ENCODE measurements around the gene EDDM3A. TPM values are rescaled to one million over a fixed set of nuclear protein-coding genes. Genes with fewer than 3 reads are reported as not detected.
"Not testable (repeated sequence)": the region's sequence is repeated elsewhere in the genome, so short reads cannot be mapped to it uniquely, and the experiment has no call there.

The EDDM3A gene
- total RNA-seq, 2 donors from 2014 or later, result not detected

DNA sequence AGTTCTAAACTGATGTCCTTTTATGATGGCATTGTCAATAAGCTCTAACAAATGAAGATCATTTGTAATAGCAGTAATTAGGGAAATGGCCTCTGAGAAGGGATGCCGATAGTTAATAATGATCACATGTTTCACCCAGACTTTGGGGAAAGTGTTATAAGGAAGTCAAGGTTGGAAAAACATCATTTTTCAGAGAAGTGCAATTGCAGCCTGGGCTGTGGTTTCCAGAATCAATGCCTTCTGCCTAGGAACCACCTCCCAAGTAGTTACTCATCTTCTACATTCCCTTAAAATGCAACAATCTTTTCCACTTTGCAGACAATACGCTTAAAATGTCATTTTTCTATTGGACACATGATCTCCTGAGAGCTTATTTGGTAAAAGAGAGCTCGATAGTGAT is 879 bp downstream of the EDDM3A start:
- H3K4me1 Mint-ChIP-seq (ENCODE audit: low read depth in 2 of 2), result no peaks in the 10 kb centered on the region
- H3K27ac Mint-ChIP-seq, result no peak overlapping the region
- peaks cover 6 to 32% of the 10 kb centered on the region in 2 donors for H3K27me3 Mint-ChIP-seq
- no peak overlapping the region for H3K4me3 Mint-ChIP-seq
- peaks cover under 1% of the 10 kb centered on the region for H3K36me3 Mint-ChIP-seq
- peaks cover under 1% of the 10 kb centered on the region for H3K9me3 Mint-ChIP-seq
- ATAC-seq, result no peak
- no peak for DNase-seq (ENCODE audit: low spot score)

DNA sequence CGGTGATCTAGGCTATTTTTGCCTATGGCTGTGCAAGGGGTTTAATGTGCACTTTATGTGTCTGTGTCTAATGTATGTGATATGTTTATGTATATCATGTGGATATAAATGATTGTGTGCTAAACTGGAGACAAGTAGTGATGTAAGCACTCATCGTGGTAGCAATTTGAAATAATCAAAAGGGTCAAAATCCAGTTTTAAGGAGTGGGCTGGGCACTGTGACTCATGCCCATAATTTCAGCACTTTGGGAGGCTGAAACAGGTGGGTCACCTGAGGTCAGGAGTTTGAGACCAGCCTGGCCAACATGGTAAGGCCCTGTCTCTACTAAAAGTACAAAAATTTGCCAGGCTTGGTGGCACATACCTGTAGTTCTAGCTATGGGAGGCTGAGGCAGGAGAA is 2.8 kb downstream of the EDDM3A start:
- Mint-ChIP-seq H3K36me3 (peaks cover 9% of the 10 kb centered on the region), H3K27ac (no peak overlapping the region), H3K27me3 (peaks cover 12 to 38% of the 10 kb centered on the region in 2 donors), H3K9me3 (peaks cover 7% of the 10 kb centered on the region), H3K4me1 (ENCODE audit: low read depth in 2 of 2) (no peaks in the 10 kb centered on the region), H3K4me3 (no peak overlapping the region)
- ATAC-seq (no peak), DNase-seq (ENCODE audit: low spot score) (no peak)

DNA sequence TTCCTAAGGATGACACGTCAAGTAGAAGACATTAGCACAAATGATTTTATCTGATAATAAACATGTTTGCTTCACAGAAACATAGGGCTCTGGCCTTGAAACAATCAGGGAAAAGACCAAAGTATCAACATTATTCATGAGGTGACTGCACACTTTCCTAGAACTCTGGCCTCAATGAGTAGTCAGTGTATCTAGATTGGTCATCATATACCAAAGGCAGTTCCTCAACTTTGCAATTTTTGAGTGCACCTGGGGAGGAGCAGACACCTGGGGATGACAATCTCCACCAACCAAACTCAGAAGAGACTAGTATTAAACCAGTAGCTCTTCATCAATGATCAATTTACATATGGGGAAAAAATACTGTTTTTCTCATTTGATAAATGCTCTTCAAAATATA is 4.5 kb downstream of the EDDM3A start:
- Mint-ChIP-seq H3K4me3 (no peak overlapping the region), H3K4me1 (ENCODE audit: low read depth in 2 of 2) (no peaks in the 10 kb centered on the region), H3K27me3 (peaks cover 12 to 38% of the 10 kb centered on the region in 2 donors), H3K27ac (no peak overlapping the region), H3K36me3 (peaks cover 9% of the 10 kb centered on the region), H3K9me3 (peaks cover 7% of the 10 kb centered on the region)
- DNase-seq (ENCODE audit: low spot score) (no peak), ATAC-seq (no peak)

DNA sequence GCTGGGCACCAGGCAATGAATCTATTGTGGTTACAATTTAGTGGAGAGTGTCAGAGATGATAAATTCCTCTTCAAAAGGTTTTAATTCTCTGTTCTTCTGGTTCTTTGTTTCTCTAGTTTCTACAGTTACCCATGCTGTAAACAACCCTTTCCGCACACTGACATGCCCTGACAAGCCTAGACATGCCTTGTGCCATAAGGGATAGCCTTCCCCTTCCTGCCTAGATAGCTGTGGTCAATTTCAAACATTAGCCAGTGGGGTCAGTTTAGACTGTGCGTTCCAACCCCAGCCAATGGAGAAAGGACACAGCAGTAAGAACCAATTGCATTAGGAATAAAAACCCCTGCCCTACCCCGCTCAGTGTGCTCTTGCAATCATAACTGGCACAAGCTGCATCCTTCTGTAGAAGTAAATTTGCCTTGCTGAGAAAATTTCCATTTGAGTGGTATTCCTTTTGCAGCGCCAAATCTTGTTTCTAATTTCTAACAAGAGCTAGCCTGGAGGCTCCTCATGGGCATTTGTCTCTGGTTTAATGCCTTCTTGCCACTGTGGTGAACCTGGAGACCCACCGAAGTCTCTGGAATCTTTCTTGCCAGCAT is 6.4 kb downstream of the EDDM3A start:
- H3K36me3 Mint-ChIP-seq, result peaks cover 9% of the 10 kb centered on the region
- no peak overlapping the region for H3K4me3 Mint-ChIP-seq
- H3K9me3 Mint-ChIP-seq, result peaks cover 7% of the 10 kb centered on the region
- no peak for ATAC-seq
- no peak overlapping the region for H3K27ac Mint-ChIP-seq
- no peaks in the 10 kb centered on the region for H3K4me1 Mint-ChIP-seq (ENCODE audit: low read depth in 2 of 2)
- peaks cover 12 to 38% of the 10 kb centered on the region in 2 donors for H3K27me3 Mint-ChIP-seq
- DNase-seq (ENCODE audit: low spot score), result no peak

DNA sequence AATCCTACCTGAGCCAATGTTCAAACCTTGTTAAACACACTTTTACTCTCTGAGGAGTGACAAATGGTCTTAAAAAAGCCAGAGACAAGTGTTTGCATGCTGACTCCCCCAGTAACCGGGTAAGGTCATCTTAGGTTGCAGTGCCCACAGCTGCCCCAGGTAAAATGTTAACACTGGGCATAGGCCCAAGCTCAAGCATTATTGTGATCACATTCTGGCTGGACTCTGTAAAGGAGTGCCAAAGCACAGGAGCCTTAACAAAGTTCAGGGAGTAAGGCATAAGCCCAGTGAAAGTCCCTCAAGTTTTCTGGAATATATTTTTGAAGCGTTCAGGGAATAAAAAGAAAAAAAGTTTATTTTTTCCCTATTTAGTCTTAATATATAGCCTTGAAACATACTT is 8.6 kb downstream of the EDDM3A start:
- ATAC-seq (no peak), DNase-seq (ENCODE audit: low spot score) (no peak)
- no peak overlapping the region for H3K4me3 Mint-ChIP-seq
- H3K27me3 Mint-ChIP-seq, result peaks cover 10 to 22% of the 10 kb centered on the region in 2 donors
- H3K4me1 Mint-ChIP-seq (ENCODE audit: low read depth in 2 of 2), result no peaks in the 10 kb centered on the region
- no peak overlapping the region for H3K27ac Mint-ChIP-seq
- peaks cover 9% of the 10 kb centered on the region for H3K36me3 Mint-ChIP-seq
- H3K9me3 Mint-ChIP-seq, result peaks cover 7% of the 10 kb centered on the region

DNA sequence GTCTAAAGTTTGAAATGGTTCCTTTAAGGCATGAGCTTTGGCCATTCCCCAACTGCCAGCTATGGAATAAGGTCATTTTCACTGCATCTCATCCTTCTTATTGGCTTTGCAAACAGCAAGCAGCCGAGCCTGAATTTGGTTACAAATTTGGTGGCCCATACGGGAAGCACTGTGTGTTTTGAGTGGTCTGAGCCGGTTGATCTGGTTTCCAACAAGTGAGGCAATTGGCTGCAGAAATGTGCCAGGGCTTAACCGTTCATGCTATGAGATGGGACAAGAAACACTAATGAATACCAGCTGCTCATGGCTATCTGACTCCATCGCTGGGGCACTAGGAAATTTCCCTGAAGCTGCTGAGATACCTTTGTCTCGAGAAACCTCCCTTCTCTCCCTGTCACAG is 9.3 kb downstream of the EDDM3A start:
- H3K27ac Mint-ChIP-seq, result no peak overlapping the region
- ATAC-seq (no peak), DNase-seq (ENCODE audit: low spot score) (no peak)
- H3K4me1 Mint-ChIP-seq (ENCODE audit: low read depth in 2 of 2), result no peaks in the 10 kb centered on the region
- H3K27me3 Mint-ChIP-seq, result peaks cover 10 to 15% of the 10 kb centered on the region in 2 donors
- peaks cover 7% of the 10 kb centered on the region for H3K9me3 Mint-ChIP-seq
- no peak overlapping the region for H3K4me3 Mint-ChIP-seq
- peaks cover 9% of the 10 kb centered on the region for H3K36me3 Mint-ChIP-seq

DNA sequence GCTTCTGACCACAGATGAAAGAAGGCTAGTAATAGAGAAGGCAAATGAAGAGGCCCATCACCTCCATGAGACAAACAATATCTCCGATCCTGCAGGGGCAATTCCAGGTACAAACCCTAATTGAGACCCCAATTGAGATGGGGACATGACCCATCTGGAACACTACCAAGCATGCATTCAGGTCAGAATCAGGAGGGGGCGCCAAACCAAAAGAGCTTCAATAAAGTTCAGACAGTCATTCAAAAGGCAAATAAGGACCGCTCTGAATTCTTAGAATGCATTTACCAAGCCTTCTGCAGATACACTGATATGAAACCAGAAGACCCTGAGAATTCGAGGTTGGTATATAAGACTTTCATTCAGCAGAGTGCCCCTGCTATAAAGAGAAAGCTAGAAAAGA is 12.3 kb downstream of the EDDM3A start:
- ATAC-seq (no peak), DNase-seq (ENCODE audit: low spot score) (no peak)
- Mint-ChIP-seq H3K27ac (no peak overlapping the region), H3K4me1 (ENCODE audit: low read depth in 2 of 2) (no peaks in the 10 kb centered on the region), H3K9me3 (no peaks in the 10 kb centered on the region), H3K27me3 (no peaks in the 10 kb centered on the region), H3K36me3 (no peaks in the 10 kb centered on the region), H3K4me3 (no peak overlapping the region)

DNA sequence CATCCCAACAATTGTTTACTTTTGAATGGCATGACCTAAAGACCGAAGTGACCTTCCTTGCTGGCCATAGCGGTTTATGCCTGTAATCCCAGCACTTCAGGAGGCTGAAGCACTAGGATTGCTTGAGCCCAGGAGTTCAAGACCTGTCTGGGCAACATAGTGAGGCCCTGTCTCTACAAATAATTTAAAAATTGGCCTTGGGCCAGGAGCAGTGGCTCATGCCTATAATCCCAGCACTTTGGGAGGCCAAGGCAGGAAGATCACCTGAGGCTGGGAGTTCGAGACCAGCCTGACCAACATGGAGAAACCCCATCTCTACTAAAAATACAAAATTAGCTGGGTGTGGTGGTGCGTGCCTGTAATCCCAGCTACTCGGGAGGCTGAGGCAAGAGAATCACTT is 13.8 kb downstream of the EDDM3A start:
- not testable (repeated sequence) for H3K27me3 Mint-ChIP-seq; H3K27ac Mint-ChIP-seq; H3K9me3 Mint-ChIP-seq; ATAC-seq; H3K4me3 Mint-ChIP-seq; H3K36me3 Mint-ChIP-seq; H3K4me1 Mint-ChIP-seq (ENCODE audit: low read depth in 2 of 2); DNase-seq (ENCODE audit: low spot score)

DNA sequence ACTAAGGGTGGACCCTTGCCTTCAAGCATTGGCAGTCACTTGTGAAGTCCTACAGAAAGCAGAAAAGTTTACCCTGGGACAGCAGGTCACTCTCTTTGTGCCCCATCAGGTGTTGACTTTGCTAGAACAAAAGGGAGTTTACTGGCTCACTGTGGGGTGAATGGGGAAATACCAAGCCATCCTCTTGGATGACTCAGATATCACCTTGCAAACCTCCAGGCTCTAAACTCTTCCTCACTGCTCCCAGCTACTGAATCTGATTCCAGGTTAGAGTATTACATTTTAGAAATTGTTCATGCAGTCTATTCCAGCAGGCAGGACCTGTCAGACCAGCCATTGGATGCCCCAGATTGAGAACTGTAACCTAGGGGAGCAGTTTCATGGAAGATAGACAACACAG is 15.3 kb downstream of the EDDM3A start:
- ATAC-seq, result no peak
- Mint-ChIP-seq H3K4me3 (no peak overlapping the region), H3K9me3 (no peaks in the 10 kb centered on the region), H3K27ac (no peak overlapping the region), H3K27me3 (no peaks in the 10 kb centered on the region), H3K36me3 (no peaks in the 10 kb centered on the region), H3K4me1 (ENCODE audit: low read depth in 2 of 2) (no peaks in the 10 kb centered on the region)
- no peak for DNase-seq (ENCODE audit: low spot score)

DNA sequence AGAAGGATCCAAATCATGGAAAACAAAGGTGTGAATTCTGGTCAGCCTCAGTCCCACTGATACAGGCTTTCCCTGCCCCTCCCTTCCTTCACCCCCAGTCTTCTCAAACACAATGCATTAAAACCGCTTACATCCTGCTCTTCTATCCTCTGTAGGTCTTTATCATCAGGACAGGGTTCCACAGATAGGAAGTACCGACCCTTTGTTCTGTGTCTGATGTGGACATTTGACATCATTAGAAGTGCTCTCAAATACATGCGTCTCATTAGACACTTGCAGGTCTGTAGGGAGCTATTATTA is 22.9 kb downstream of the EDDM3A start:
- no peak for DNase-seq (ENCODE audit: low spot score)
- ATAC-seq, result no peak
- H3K36me3 Mint-ChIP-seq, result no peaks in the 10 kb centered on the region
- H3K27me3 Mint-ChIP-seq, result peaks cover 3 to 11% of the 10 kb centered on the region in 2 donors
- no peak overlapping the region for H3K4me3 Mint-ChIP-seq
- H3K9me3 Mint-ChIP-seq, result no peaks in the 10 kb centered on the region
- no peak overlapping the region for H3K27ac Mint-ChIP-seq
- H3K4me1 Mint-ChIP-seq (ENCODE audit: low read depth in 2 of 2), result no peaks in the 10 kb centered on the region

DNA sequence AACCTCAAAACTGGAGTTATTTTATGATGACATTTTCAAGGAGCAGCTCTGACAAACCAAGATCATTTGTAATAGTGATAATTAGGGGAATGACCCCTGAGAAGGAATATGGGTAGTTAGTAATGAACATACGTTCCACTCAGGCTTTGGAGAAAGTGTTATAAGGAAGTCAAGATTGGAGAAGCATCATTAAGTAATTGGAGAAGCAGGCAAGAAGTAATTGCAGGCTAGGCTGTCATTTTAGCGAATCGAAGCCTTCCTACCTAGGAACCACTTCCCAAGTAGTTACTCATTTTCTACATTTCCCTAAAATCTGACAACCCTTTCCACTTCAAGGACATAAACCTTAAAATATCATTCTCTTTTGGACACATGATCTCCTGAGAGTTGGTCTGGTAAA is 23.7 kb downstream of the EDDM3A start:
- Mint-ChIP-seq H3K27me3 (peaks cover 3 to 11% of the 10 kb centered on the region in 2 donors), H3K4me3 (no peak overlapping the region), H3K4me1 (ENCODE audit: low read depth in 2 of 2) (no peaks in the 10 kb centered on the region), H3K9me3 (no peaks in the 10 kb centered on the region), H3K27ac (no peak overlapping the region), H3K36me3 (no peaks in the 10 kb centered on the region)
- no peak for DNase-seq (ENCODE audit: low spot score)
- no peak for ATAC-seq

DNA sequence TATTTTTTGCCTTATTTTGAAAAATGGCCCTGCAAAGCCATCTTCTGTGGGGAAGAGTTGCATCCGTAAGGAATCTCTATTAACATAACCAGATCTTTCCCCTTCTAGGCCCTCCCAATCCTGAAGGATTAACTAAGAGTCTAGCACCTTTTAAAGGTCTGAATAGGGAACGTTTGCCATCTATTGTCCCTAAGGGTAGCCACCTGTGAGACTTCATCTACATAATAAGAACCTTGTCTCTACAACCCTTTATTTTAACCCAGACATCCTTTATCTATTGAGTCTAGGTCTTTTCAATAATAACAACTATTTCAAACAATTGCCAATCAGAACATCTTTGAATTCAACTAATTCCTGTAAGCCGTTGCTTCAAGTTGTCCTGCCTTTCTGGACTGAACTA is 27.0 kb downstream of the EDDM3A start:
- no peak overlapping the region for H3K4me3 Mint-ChIP-seq
- H3K27me3 Mint-ChIP-seq, result peaks cover 10 to 17% of the 10 kb centered on the region in 2 donors
- H3K27ac Mint-ChIP-seq, result no peak overlapping the region
- no peak for ATAC-seq
- no peak for DNase-seq (ENCODE audit: low spot score)
- peaks cover 0 to 2% of the 10 kb centered on the region in 2 donors for H3K4me1 Mint-ChIP-seq (ENCODE audit: low read depth in 2 of 2)
- no peaks in the 10 kb centered on the region for H3K36me3 Mint-ChIP-seq
- H3K9me3 Mint-ChIP-seq, result no peaks in the 10 kb centered on the region

DNA sequence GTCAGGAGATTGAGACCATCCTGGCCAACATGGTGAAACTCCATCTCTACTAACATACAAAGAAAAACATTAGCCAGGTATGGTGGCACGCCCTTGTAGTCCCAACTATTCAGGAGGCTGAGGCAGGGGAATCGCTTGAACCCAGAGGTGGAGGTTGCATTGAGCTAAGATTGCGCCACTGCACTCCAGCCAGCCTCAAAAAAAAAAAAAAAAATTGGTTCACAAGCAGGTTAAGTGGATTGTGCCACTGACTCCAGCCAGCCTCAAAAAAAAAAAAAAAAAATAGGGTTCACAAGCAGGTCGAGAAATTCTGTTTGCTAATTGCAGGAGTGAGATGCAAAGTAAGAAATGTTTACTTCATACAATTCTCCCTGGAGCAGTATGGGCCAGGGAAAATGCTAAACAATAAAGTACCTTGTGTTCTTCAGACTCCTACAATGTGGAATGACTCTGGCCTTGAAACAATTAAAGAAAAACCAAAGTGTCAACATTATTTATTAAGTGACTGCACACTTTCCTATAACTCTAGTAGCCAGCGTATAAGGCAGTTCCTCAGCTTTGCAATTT is 28.7 kb downstream of the EDDM3A start:
- no peaks in the 10 kb centered on the region for H3K36me3 Mint-ChIP-seq
- no peak overlapping the region for H3K4me3 Mint-ChIP-seq
- ATAC-seq, result no peak
- H3K27me3 Mint-ChIP-seq, result peaks cover 10 to 17% of the 10 kb centered on the region in 2 donors
- no peak for DNase-seq (ENCODE audit: low spot score)
- peaks cover 0 to 2% of the 10 kb centered on the region in 2 donors for H3K4me1 Mint-ChIP-seq (ENCODE audit: low read depth in 2 of 2)
- no peak overlapping the region for H3K27ac Mint-ChIP-seq
- H3K9me3 Mint-ChIP-seq, result no peaks in the 10 kb centered on the region

DNA sequence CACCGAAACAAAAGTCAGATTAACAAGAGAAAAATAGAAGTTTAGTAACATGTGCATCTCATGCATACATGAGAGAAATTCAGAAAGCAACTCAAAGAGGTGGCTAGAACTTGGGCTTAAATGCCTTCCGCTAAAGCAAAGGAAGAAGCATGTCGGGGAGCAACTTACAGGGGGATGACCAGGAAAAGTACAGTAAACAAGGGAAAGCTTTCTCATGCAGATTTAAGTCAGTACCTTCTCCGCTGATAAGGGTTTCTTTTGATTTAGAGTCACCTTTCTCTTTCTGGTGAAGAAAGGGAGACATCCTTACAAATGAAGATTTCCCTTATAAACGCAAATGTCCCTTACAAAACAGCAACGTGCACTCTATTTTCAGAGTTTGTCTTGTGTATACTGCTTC is 29.4 kb downstream of the EDDM3A start:
- Mint-ChIP-seq H3K9me3 (no peaks in the 10 kb centered on the region), H3K27ac (no peak overlapping the region), H3K4me3 (no peak overlapping the region), H3K4me1 (ENCODE audit: low read depth in 2 of 2) (peaks cover 0 to 4% of the 10 kb centered on the region in 2 donors), H3K27me3 (peaks cover 10 to 17% of the 10 kb centered on the region in 2 donors), H3K36me3 (no peaks in the 10 kb centered on the region)
- DNase-seq (ENCODE audit: low spot score) (no peak), ATAC-seq (no peak)

DNA sequence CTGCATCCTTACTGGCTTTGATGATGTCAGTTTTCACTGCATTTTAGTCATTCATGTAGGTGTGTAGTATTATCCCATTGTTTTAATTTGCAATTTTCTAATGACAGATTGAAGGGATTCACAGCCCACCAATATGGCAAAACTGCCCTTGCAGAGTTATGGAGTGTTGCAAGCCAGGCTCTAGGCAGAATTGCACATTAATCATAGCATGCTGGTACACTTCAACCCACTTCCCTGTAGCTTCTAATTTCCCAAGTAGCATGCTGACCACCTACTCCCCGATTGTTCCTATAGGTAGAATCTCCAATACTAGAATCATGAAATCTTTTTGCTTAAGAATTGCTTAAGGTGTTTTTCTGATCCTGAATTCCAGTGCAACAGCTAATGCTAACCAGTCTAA is 30.2 kb downstream of the EDDM3A start:
- Mint-ChIP-seq H3K27me3 (peaks cover 7 to 11% of the 10 kb centered on the region in 2 donors), H3K36me3 (no peaks in the 10 kb centered on the region), H3K27ac (no peak overlapping the region), H3K9me3 (no peaks in the 10 kb centered on the region), H3K4me3 (no peak overlapping the region), H3K4me1 (ENCODE audit: low read depth in 2 of 2) (peaks cover 2 to 8% of the 10 kb centered on the region in 2 donors)
- DNase-seq (ENCODE audit: low spot score), result no peak
- ATAC-seq, result no peak
